Measurements from ENCODE around the gene UBE2L3. TPM values are rescaled to one million over a fixed set of nuclear protein-coding genes. Genes with fewer than 3 reads are reported as not detected.
"Not testable (repeated sequence)": the region's sequence is repeated elsewhere in the genome, so short reads cannot be mapped to it uniquely, and the experiment has no call there.

UBE2L3 gene
- total and polyA plus RNA-seq, 9 donors = 28.2 to 46.2 (median 42.1) TPM

GRCh38 chr22:21570398-21570797 lies 2.9 kb downstream of the UBE2L3 start:
- Histone ChIP-seq H3K4me1 (ENCODE audit: control insufficient read depth, insufficient read depth, low read length) (peaks cover 25% of the 10 kb centered on the region), H3K27me3 (ENCODE audit: control insufficient read depth, insufficient read depth, low read length) (no peaks in the 10 kb centered on the region), H3K27ac (ENCODE audit: low read length) (no peak overlapping the region), H3K9me3 (replicated peaks; ENCODE audit: control insufficient read depth, low read depth, low read length) (no peaks in the 10 kb centered on the region), H3K4me3 (ENCODE audit: low read length) (no peak overlapping the region), H3K36me3 (ENCODE audit: control insufficient read depth, insufficient read depth, low read length) (peaks cover 5% of the 10 kb centered on the region)
- WGBS (ENCODE audit: insufficient coverage) = 80% methylated on average over 2 of the region's 4 CpGs
- DNase-seq = no peak

DNA sequence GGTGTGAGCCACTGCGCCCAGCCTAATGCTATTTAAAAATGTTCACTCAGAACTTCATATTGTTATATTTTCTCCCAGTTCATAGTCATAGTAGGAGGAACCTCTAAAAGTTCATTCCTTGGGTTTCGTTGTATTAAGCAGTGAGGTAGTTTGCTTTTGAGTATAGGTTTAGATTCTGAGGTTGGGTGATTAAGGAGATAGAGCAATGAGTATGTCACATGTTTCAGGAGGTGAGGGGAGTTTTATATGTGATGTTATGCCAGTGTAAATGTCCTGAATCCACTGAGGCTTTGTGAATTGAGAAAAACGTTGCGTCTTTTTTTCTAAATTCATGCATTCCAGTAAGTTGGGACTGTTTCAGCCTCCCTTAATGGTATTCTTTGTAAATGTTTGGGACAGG lies 4.2 kb downstream of the UBE2L3 start:
- Histone ChIP-seq H3K4me1 (ENCODE audit: control insufficient read depth, insufficient read depth, low read length) (peaks cover 25% of the 10 kb centered on the region), H3K27ac (ENCODE audit: low read length) (no peak overlapping the region), H3K36me3 (ENCODE audit: control insufficient read depth, insufficient read depth, low read length) (peaks cover 5% of the 10 kb centered on the region), H3K4me3 (ENCODE audit: low read length) (no peak overlapping the region), H3K27me3 (ENCODE audit: control insufficient read depth, insufficient read depth, low read length) (no peaks in the 10 kb centered on the region), H3K9me3 (replicated peaks; ENCODE audit: control insufficient read depth, low read depth, low read length) (no peaks in the 10 kb centered on the region)
- WGBS (ENCODE audit: insufficient coverage) = no CpG with 5 or more reads among the region's 4 CpGs
- DNase-seq = no peak

DNA sequence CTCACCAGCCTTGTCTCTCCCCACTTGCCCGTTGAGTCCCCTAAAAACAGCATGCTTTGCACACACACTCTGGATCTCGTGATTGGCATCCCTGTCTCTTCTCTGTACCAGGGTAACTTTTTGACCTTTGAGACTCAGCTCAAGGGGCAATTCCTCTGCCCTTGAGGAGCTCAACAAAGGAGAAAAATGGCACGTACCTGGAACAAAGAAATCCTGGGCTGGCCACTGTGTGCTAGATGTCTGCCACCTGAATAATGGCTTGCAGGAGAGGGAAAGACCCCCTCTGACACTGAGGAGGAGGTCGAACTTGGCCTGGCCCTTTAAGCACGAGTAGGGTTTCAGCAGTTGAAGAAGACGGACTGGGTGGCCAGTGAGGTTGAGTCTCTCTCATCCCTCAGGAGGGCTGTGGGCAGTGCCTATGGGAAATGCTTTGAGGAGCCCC lies 5.8 kb downstream of the UBE2L3 start:
- Histone ChIP-seq H3K27ac (ENCODE audit: low read length) (no peak overlapping the region), H3K4me1 (ENCODE audit: control insufficient read depth, insufficient read depth, low read length) (peaks cover 25% of the 10 kb centered on the region), H3K9me3 (replicated peaks; ENCODE audit: control insufficient read depth, low read depth, low read length) (no peaks in the 10 kb centered on the region), H3K4me3 (ENCODE audit: low read length) (no peak overlapping the region), H3K36me3 (ENCODE audit: control insufficient read depth, insufficient read depth, low read length) (peaks cover 5% of the 10 kb centered on the region), H3K27me3 (ENCODE audit: control insufficient read depth, insufficient read depth, low read length) (no peaks in the 10 kb centered on the region)
- 76% methylated on average over 6 of the region's 6 CpGs for WGBS (ENCODE audit: insufficient coverage)
- DNase-seq = no peak

DNA sequence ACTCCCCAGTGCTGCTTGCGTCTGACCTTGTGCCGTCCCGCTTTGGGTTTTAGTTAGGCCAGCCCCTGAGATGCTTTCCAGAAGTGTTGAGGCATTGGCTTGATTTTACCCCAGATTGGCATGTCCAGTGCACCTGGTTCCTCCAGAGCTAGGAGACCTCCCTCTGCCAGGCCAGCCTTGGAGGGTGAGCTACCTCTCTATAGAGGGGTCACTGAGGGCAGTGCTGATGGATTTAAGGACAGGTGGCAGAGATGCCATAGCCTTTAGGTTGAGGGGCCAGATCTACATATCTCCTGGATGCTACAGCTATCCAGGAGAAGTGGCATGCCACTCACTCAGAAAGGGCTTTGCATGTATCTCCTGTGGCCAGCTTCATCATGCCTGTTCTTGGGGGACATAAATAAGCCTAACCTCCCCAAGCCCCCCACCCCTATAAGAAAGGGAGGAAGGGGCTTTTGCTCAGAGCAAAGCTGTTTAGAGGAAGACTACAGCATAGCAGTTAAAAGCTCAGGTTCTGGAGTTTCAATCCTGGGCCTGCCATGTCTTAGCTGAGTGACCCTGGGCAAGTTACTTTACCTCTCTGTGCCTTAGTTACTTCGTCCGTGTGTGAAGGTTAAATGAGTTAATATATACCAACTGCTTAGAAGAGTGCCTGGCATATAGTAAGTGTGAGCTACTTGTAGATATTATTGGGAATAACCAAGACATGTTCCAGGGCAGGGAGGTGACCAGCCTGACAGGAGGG lies 6.4 kb downstream of the UBE2L3 start:
- Histone ChIP-seq H3K4me3 (ENCODE audit: low read length) (no peak overlapping the region), H3K4me1 (ENCODE audit: control insufficient read depth, insufficient read depth, low read length) (peaks cover 21% of the 10 kb centered on the region), H3K27ac (ENCODE audit: low read length) (no peak overlapping the region), H3K27me3 (ENCODE audit: control insufficient read depth, insufficient read depth, low read length) (no peaks in the 10 kb centered on the region), H3K36me3 (ENCODE audit: control insufficient read depth, insufficient read depth, low read length) (peaks cover 9% of the 10 kb centered on the region), H3K9me3 (replicated peaks; ENCODE audit: control insufficient read depth, low read depth, low read length) (no peaks in the 10 kb centered on the region)
- 75% methylated on average over 3 of the region's 5 CpGs for WGBS (ENCODE audit: insufficient coverage)
- DNase-seq = no peak

DNA sequence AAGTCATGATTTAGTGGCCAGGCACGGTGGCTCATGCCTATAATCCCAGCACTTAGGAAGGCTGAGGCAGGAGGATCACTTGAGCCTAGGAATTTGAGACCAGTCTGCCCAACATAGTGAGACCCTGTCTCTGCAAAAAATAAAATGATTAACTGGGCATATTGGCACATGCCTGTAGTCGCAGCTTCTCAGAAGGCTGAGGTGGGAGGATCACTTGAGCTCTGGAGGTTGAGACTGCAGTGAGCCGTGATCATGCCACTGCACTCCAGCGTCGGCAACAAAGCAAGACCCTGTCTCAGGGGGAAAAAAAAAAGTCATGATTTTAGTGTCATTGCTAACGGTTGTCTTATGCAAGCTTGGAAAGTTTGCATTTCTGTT lies 11.9 kb downstream of the UBE2L3 start:
- H3K27ac ChIP-seq (ENCODE audit: low read length) = no peak overlapping the region
- no peak overlapping the region for H3K4me3 ChIP-seq (ENCODE audit: low read length)
- WGBS (ENCODE audit: insufficient coverage) = 56% methylated on average over 1 of the region's 6 CpGs
- peaks cover 11% of the 10 kb centered on the region for H3K36me3 ChIP-seq (ENCODE audit: control insufficient read depth, insufficient read depth, low read length)
- H3K4me1 ChIP-seq (ENCODE audit: control insufficient read depth, insufficient read depth, low read length) = peaks cover 5% of the 10 kb centered on the region
- DNase-seq = no peak
- H3K27me3 ChIP-seq (ENCODE audit: control insufficient read depth, insufficient read depth, low read length) = no peaks in the 10 kb centered on the region
- no peaks in the 10 kb centered on the region for H3K9me3 ChIP-seq (replicated peaks; ENCODE audit: control insufficient read depth, low read depth, low read length)

DNA sequence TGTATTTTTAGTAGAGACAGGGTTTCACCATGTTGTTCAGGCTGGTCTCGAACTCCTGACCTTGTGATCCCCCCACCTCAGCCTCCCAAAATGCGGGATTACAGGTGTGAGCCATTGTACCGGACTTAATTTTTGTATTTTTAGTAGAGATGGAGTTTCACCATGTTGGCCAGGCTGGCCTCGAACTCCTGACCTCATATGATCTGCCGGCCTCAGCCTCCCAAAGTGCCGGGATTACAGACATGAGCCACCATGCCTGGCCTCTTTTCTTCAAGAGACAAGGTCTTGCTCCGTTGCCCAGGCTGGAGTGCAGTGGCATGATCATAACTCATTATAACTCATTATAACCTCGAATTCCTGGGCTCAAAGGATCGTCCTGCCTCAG lies 13.1 kb downstream of the UBE2L3 start:
- not testable (repeated sequence) for H3K4me1 ChIP-seq (ENCODE audit: control insufficient read depth, insufficient read depth, low read length)

DNA sequence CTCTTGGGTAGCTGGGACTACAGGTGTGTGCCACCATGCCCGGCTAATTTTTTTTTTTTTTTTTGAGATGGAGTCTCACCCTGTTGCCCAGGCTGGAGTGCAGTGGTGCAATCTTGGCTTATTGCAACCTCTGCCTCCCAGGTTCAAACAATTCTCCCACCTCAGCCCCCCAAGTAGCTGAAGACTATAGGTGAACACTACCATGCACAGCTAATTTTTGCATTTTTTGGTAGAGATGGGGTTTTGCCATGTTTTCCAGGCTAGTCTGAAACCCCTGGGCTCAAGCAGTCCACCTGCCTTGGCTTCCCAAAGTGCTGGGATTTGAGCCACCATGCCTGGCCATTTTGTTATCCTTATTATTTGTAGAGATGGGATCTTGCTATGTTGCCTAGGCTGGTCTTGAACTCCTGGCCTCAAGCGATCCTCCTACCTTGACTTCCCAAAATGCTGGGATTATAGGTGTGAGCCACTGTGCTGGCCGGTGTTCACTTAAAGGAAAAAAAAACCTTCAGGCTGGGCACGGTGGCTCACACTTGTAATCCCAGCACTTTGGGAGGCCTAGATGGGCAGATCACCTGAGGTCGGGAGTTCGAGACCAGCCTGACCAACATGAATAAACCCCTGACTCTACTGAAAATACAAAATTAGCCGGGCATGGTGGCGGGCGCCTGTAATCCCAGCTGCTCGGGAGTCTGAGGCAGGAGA lies 13.6 kb downstream of the UBE2L3 start:
- not testable (repeated sequence) for DNase-seq; H3K4me3 ChIP-seq (ENCODE audit: low read length); H3K4me1 ChIP-seq (ENCODE audit: control insufficient read depth, insufficient read depth, low read length); H3K27ac ChIP-seq (ENCODE audit: low read length); H3K27me3 ChIP-seq (ENCODE audit: control insufficient read depth, insufficient read depth, low read length); H3K9me3 ChIP-seq (replicated peaks; ENCODE audit: control insufficient read depth, low read depth, low read length)
- H3K36me3 ChIP-seq (ENCODE audit: control insufficient read depth, insufficient read depth, low read length) = peaks cover 11% of the 10 kb centered on the region
- WGBS (ENCODE audit: insufficient coverage) = no CpG with 5 or more reads among the region's 10 CpGs

More for the DNA sequence above, 13.1 kb downstream of the UBE2L3 start:
- H3K4me3 ChIP-seq (ENCODE audit: low read length); H3K27me3 ChIP-seq (ENCODE audit: control insufficient read depth, insufficient read depth, low read length); H3K9me3 ChIP-seq (replicated peaks; ENCODE audit: control insufficient read depth, low read depth, low read length); DNase-seq; H3K27ac ChIP-seq (ENCODE audit: low read length): not testable (repeated sequence)
- WGBS (ENCODE audit: insufficient coverage) = 92% methylated on average over 5 of the region's 9 CpGs
- H3K36me3 ChIP-seq (ENCODE audit: control insufficient read depth, insufficient read depth, low read length) = peaks cover 11% of the 10 kb centered on the region

- Histone ChIP-seq H3K27me3 (ENCODE audit: control insufficient read depth, insufficient read depth, low read length) (no peaks in the 10 kb centered on the region), H3K9me3 (replicated peaks; ENCODE audit: control insufficient read depth, low read depth, low read length) (no peaks in the 10 kb centered on the region), H3K4me1 (ENCODE audit: control insufficient read depth, insufficient read depth, low read length) (peaks cover 14% of the 10 kb centered on the region), H3K36me3 (ENCODE audit: control insufficient read depth, insufficient read depth, low read length) (peaks cover 11% of the 10 kb centered on the region), H3K4me3 (ENCODE audit: low read length) (no peak overlapping the region), H3K27ac (ENCODE audit: low read length) (no peak overlapping the region)
- 70% methylated on average over 7 of the region's 10 CpGs for WGBS (ENCODE audit: insufficient coverage)
- DNase-seq = no peak
Observed at GRCh38 chr22:21582801-21583740, 15.6 kb downstream of the UBE2L3 start.

DNA sequence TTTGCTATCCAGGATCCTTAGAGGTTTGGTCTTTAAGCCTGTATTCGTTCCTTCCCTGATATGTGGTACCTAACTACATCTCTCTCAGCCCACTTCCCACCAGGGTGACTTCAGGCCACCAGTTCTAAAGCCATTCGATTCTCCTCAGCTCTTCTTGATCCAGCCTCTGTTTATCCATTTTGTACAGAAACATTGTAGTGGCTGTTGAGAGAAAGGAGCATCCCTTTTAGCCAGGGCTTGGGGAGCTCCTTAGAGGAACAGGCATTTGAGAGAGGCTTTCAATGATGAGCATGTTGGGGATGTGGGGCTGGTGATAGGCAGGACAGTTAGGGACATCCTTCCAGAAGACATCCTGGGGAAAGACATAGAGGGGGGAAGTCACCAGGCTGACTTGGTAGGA lies 17.9 kb downstream of the UBE2L3 start:
- no peak for DNase-seq
- Histone ChIP-seq H3K27me3 (ENCODE audit: control insufficient read depth, insufficient read depth, low read length) (no peaks in the 10 kb centered on the region), H3K27ac (ENCODE audit: low read length) (no peak overlapping the region), H3K4me3 (ENCODE audit: low read length) (no peak overlapping the region), H3K4me1 (ENCODE audit: control insufficient read depth, insufficient read depth, low read length) (peaks cover 16% of the 10 kb centered on the region), H3K36me3 (ENCODE audit: control insufficient read depth, insufficient read depth, low read length) (peaks cover 6% of the 10 kb centered on the region), H3K9me3 (replicated peaks; ENCODE audit: control insufficient read depth, low read depth, low read length) (no peaks in the 10 kb centered on the region)
- WGBS (ENCODE audit: insufficient coverage) = no CpG with 5 or more reads among the region's 2 CpGs

Measured in muscle of leg (tissue), 11 donors.